Stimulated activated CD4-positive, alpha-beta T cell treated with anti-CD3 and anti-CD28 coated beads, Interleukin-4, amount 100 ng/mL, for 48 hours (primary cell): Measurements from ENCODE around the gene ZNF385B.
"Not testable (repeated sequence)": the region's sequence is repeated elsewhere in the genome, so short reads cannot be mapped to it uniquely, and the experiment has no call there.

Source experiments
- DNase-seq, 2 donors: peaks; one replicate each; pipeline ENCODE4 v3.0.0-alpha.2; 2020; ENCODE audit warnings: low read depth in 2 of 2

The ZNF385B gene

GRCh38 chr2:179861416-179862067 is at the start of gene ZNF385B:
ZNF385B (minus strand) TSS chr2:179861612.
- no peak for DNase-seq

GRCh38 chr2:179910735-179911113 is 49.3 kb upstream of the ZNF385B start:
- DNase-seq, result no peak

- no peak for DNase-seq
These were observed 48.7 kb upstream of the ZNF385B start for GRCh38 chr2:179909845-179910734.

- DNase-seq, result no peak
These were observed 39.2 kb upstream of the ZNF385B start for GRCh38 chr2:179900655-179901054.

GRCh38 chr2:179899666-179900065 is 38.3 kb upstream of the ZNF385B start:
- no peak for DNase-seq

- peak in 1 of 2 donors; percentile 1 for DNase-seq
These were observed 37.5 kb upstream of the ZNF385B start for GRCh38 chr2:179898873-179899272.

- DNase-seq, result no peak
These were observed 32.2 kb upstream of the ZNF385B start for GRCh38 chr2:179893616-179894015.

- no peak for DNase-seq
These were observed 29.8 kb upstream of the ZNF385B start for GRCh38 chr2:179891237-179891636.

- no peak for DNase-seq
These were observed 29.3 kb upstream of the ZNF385B start for GRCh38 chr2:179890666-179891065.

GRCh38 chr2:179888642-179889041 is 27.2 kb upstream of the ZNF385B start:
- not testable (repeated sequence) for DNase-seq

- DNase-seq, result no peak
These were observed 22.8 kb upstream of the ZNF385B start for GRCh38 chr2:179884193-179884592.

GRCh38 chr2:179882851-179883806 is 21.7 kb upstream of the ZNF385B start:
- no peak for DNase-seq

GRCh38 chr2:179877601-179878364 is 16.4 kb upstream of the ZNF385B start:
- no peak for DNase-seq

- no peak for DNase-seq
These were observed 14.9 kb upstream of the ZNF385B start for GRCh38 chr2:179876266-179876665.

GRCh38 chr2:179875864-179876263 is 14.5 kb upstream of the ZNF385B start:
- no peak for DNase-seq

GRCh38 chr2:179862898-179863458 is 1.6 kb upstream of the ZNF385B start:
- DNase-seq, result no peak

- no peak for DNase-seq
These were observed 391 bp downstream of the ZNF385B start for GRCh38 chr2:179861027-179861415.

GRCh38 chr2:179860255-179861026 is 971 bp downstream of the ZNF385B start:
- no peak for DNase-seq

- no peak for DNase-seq
These were observed 1.9 kb downstream of the ZNF385B start for GRCh38 chr2:179859523-179859922.

GRCh38 chr2:179857236-179857635 is 4.2 kb downstream of the ZNF385B start:
- DNase-seq, result no peak
